Stimulated activated CD8-positive, alpha-beta memory T cell treated with anti-CD3 and anti-CD28 coated beads, Interleukin-4, amount 100 ng/mL, for 48 hours (primary cell): Measurements from ENCODE around the gene KRCC1.
"Not testable (repeated sequence)": the region's sequence is repeated elsewhere in the genome, so short reads cannot be mapped to it uniquely, and the experiment has no call there.

Source experiments
- DNase-seq: peaks from one replicate; pipeline ENCODE4 v3.0.0-alpha.2; 2020

KRCC1 gene

GRCh38 chr2:87992569-87992968, 63.0 kb downstream of the KRCC1 start:
- not testable (repeated sequence) for DNase-seq

DNA sequence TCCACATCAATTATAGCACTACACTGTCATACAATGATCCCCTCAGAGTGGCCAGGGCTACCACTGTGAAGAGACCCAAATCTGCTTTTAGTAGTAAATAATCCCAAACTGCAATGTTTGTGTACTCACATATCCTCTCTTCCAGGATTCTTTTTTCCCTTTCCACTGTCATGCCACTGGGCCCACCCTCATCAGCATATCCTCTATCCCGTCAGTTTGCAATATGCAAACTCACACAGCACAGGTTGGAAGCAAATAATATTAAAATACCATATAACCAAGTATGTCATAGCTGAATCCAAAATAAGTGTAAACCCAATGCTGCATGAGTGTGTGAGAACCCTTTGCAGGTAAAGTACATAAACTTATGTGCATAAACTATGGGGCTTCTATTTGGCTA, 68.1 kb downstream of the KRCC1 start:
- not testable (repeated sequence) for DNase-seq

- DNase-seq, result not testable (repeated sequence)
Observed at GRCh38 chr2:87985902-87986301, 69.7 kb downstream of the KRCC1 start.

DNA sequence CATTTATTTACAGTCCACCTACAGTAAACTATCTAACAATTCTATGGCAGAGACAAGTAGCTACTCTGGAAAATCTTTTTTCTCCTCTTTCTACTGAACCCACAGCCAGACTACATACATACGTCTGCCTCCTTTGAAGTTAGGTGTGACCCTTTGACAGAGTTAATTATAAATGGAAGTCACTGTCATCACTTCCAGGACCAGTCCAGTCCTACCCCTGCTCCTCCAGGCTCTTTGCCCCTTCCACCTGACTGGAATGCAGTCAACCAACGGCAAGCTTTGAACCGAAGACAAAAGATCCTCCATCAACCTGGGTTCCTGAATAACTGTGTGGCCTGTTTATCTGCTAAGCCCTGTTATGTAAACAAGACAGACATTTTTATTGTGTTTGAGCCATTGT, 74.4 kb downstream of the KRCC1 start:
- DNase-seq, result not testable (repeated sequence)
